Panc1 (cell line): ENCODE measurements around the gene CNOT3.

Experiments
- CTCF ChIP-seq: fragments of 450-650 bp; IDR thresholded peaks from 2 replicates; pipeline ENCODE4 v1.5.1; 2017; ENCODE audit warnings: mild to moderate bottlenecking
- REST ChIP-seq, 2 experiments: IDR thresholded peaks; 2 replicates each; pipeline ENCODE4 v1.6.1; 2011 to 2012; ENCODE audit warnings: low read depth in 2 of 2, control low read depth in 1 of 2, low read length in 1 of 2, mild to moderate bottlenecking in 1 of 2, moderate library complexity in 1 of 2; ENCODE audit not compliant: insufficient read depth in 1 of 2

- TF ChIP-seq CTCF = no peak
- TF ChIP-seq REST (IDR thresholded peaks at IDR 0.05; ENCODE audit: insufficient read depth in 1 of 2, low read depth in 2 of 2, low read length in 1 of 2) = no peak
Observed at GRCh38 chr19:54095136-54095858, 42.3 kb upstream of the CNOT3 start.
